Stimulated activated naive CD8-positive, alpha-beta T cell treated with anti-CD3 and anti-CD28 coated beads, Interleukin-15, amount 100 ng/mL, for 72 hours (primary cell): Measurements from ENCODE around the gene NFATC1.

Experiments used
- ATAC-seq: fragments of 150-1000 bp; cut with Tn5 transposase; 2 replicates; pipeline ENCODE4 v1.10.0; 2021; ENCODE audit warnings: mild to moderate bottlenecking, moderate library complexity
- DNase-seq, 2 donors: peaks; one replicate each; pipeline ENCODE4 v3.0.0; 2021 to 2022
- H3K27ac Mint-ChIP-seq, 2 donors: one replicate each; pipeline ENCODE4 v1.8.0; 2022; ENCODE audit warnings: mild to moderate bottlenecking in 2 of 2, mixed read lengths in 2 of 2, moderate library complexity in 2 of 2
- H3K27me3 Mint-ChIP-seq: one replicate; pipeline ENCODE4 v1.8.0; 2022; ENCODE audit warnings: mixed read lengths
- H3K4me1 Mint-ChIP-seq: one replicate; pipeline ENCODE4 v1.8.0; 2022; ENCODE audit warnings: mild to moderate bottlenecking, mixed read lengths
- H3K4me3 Mint-ChIP-seq, 2 donors: one replicate each; pipeline ENCODE4 v1.8.0; 2022; ENCODE audit warnings: mild to moderate bottlenecking in 2 of 2, mixed read lengths in 2 of 2, moderate library complexity in 1 of 2
- H3K9me3 Mint-ChIP-seq, 2 donors: one replicate each; pipeline ENCODE4 v1.8.0; 2022; ENCODE audit warnings: mixed read lengths in 2 of 2

Gene NFATC1

DNA sequence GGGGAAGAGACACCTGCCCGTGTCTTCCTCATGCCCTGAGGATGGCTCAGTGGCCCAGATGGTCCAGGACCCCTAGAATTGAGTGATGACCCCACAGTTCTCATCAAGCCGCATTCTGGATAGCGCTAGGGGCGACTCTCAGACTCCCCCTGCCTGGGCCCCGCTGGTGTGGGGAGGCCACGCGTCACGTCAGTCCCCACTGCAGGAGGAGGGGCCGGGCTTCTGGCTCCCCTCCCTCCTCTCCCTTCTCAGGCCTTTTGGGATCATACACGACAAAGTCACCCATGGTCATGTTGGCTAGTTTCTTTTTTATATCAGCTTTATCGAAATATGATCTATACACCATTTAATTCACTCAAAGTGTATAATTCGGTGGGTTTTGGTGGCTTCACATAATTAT is 61.5 kb downstream of the NFATC1 start:
- Mint-ChIP-seq H3K27ac (peak overlapping the region in 1 of 2 donors; percentile 64), H3K4me3 (no peak overlapping the region), H3K4me1 (peaks cover 42% of the 10 kb centered on the region), H3K9me3 (no peaks in the 10 kb centered on the region), H3K27me3 (no peaks in the 10 kb centered on the region)
- DNase-seq, result no peak
- no peak for ATAC-seq

DNA sequence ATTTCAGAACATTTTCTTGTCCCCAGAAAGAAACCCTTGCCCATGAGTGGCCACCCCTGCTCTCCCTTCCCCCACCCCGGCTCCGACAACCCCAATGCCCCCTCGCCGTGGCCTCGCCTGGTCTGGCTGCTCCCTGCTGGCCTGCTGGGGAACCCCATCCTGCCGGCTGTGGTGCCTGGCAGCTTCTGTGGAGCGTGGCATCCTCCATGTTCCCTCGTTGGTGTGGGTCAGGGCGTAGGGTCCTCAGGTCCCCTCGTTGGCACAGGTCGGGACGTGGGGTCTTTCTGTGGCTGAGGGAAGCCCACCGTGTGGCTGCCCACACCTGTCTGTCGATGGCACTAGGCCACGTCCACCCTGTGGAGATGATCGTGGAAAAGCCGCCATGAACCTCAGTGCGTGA is 61.9 kb downstream of the NFATC1 start:
- ATAC-seq, result no peak
- peaks cover 40% of the 10 kb centered on the region for H3K4me1 Mint-ChIP-seq
- no peaks in the 10 kb centered on the region for H3K27me3 Mint-ChIP-seq
- no peak for DNase-seq
- no peak overlapping the region for H3K4me3 Mint-ChIP-seq
- H3K9me3 Mint-ChIP-seq, result no peaks in the 10 kb centered on the region
- H3K27ac Mint-ChIP-seq, result no peak overlapping the region

DNA sequence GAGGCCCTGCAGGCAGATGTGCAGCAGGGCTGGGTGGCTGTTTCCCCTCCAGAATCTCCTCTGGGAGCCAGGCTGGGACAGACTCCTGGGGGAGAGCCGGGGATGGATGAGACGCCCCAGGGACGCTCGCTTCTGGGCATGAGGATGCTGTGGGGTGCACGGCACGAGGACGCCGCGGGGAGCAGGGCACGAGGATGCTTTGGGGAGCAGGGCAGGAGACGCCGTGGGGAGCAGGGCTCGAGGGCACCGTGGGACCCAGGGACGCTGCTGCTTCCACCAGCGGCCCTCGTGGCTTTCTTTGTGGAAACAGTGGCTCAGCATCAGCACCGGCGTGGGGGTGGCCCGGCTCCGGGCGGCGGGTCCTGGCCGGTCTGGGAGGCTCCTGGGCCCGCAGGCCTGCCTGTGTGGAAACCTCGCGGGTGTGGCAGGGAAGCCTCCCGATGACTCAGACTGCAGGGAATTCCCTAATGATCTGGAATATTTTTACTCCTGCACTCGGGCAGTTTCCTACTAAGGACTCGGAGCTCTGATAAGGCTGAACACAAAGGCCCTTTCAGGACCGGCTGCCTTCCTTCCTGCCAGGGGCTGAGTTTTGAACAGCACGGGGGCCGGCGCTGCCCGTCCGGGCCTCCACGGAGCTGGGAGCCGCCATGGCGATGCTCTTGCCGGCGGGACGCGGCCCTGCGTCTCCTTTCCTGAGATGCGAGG is 62.6 kb downstream of the NFATC1 start:
- H3K27ac Mint-ChIP-seq, result no peak overlapping the region
- no peak for DNase-seq
- no peaks in the 10 kb centered on the region for H3K9me3 Mint-ChIP-seq
- H3K27me3 Mint-ChIP-seq, result no peaks in the 10 kb centered on the region
- no peak for ATAC-seq
- H3K4me3 Mint-ChIP-seq, result no peak overlapping the region
- H3K4me1 Mint-ChIP-seq, result peaks cover 39% of the 10 kb centered on the region

- Mint-ChIP-seq H3K4me3 (no peak overlapping the region), H3K9me3 (no peaks in the 10 kb centered on the region), H3K4me1 (peaks cover 42% of the 10 kb centered on the region), H3K27me3 (no peaks in the 10 kb centered on the region), H3K27ac (peak overlapping the region; percentile 59 to 94)
- no peak for DNase-seq
- ATAC-seq, result no peak
Observed at GRCh38 chr18:79458917-79459803, 63.4 kb downstream of the NFATC1 start.

GRCh38 chr18:79459946-79460480 is 64.3 kb downstream of the NFATC1 start:
- Mint-ChIP-seq H3K27ac (peak overlapping the region; percentile 59 to 94), H3K9me3 (no peaks in the 10 kb centered on the region), H3K4me3 (no peak overlapping the region), H3K27me3 (no peaks in the 10 kb centered on the region), H3K4me1 (peaks cover 45% of the 10 kb centered on the region)
- DNase-seq, result no peak
- ATAC-seq, result no peak

- Mint-ChIP-seq H3K4me1 (peaks cover 52% of the 10 kb centered on the region), H3K9me3 (no peaks in the 10 kb centered on the region), H3K27ac (peak overlapping the region; percentile 42 to 94), H3K27me3 (no peaks in the 10 kb centered on the region), H3K4me3 (no peak overlapping the region)
- ATAC-seq (peak; percentile 13), DNase-seq (no peak)
Observed at GRCh38 chr18:79460481-79461300, 65.0 kb downstream of the NFATC1 start.

DNA sequence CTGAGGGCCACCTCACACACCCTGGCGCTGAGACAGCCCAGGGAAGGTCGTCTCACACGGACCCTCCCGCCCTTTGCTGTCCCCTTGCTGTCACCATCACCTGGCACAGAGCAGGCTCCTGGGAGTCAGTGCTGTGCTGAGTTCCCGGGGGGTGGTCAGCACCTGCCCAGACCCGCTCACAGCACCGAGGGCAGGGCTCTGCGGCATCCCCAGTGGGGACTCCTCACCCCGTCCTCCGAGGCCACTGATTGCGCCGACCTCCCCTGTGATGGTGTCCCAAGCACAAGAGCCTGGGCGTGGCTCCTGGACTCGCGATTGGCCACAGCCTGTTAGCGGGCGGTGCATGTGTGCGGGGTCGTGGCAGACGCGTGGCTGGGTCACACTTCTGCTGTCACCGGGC is 65.9 kb downstream of the NFATC1 start:
- no peak for ATAC-seq
- H3K4me1 Mint-ChIP-seq, result peaks cover 54% of the 10 kb centered on the region
- DNase-seq, result no peak
- no peaks in the 10 kb centered on the region for H3K9me3 Mint-ChIP-seq
- H3K27ac Mint-ChIP-seq, result peak overlapping the region in 1 of 2 donors; percentile 89
- no peak overlapping the region for H3K4me3 Mint-ChIP-seq
- H3K27me3 Mint-ChIP-seq, result no peaks in the 10 kb centered on the region

GRCh38 chr18:79463424-79463960 is 67.8 kb downstream of the NFATC1 start:
- H3K4me1 Mint-ChIP-seq, result peaks cover 56% of the 10 kb centered on the region
- H3K4me3 Mint-ChIP-seq, result no peak overlapping the region

GRCh38 chr18:79465392-79465991 is 69.8 kb downstream of the NFATC1 start:
- Mint-ChIP-seq H3K4me3 (peak overlapping the region in 1 of 2 donors; percentile 15), H3K27ac (peak overlapping the region in 1 of 2 donors; percentile 27), H3K9me3 (no peaks in the 10 kb centered on the region), H3K4me1 (peaks cover 48% of the 10 kb centered on the region), H3K27me3 (no peaks in the 10 kb centered on the region)
- ATAC-seq, result peak; percentile 14
- DNase-seq, result no peak

More at GRCh38 chr18:79463424-79463960, 67.8 kb downstream of the NFATC1 start:
- DNase-seq (no peak), ATAC-seq (peak; percentile 23)
- Mint-ChIP-seq H3K27me3 (no peaks in the 10 kb centered on the region), H3K27ac (peak overlapping the region in 1 of 2 donors; percentile 42), H3K9me3 (no peaks in the 10 kb centered on the region)

DNA sequence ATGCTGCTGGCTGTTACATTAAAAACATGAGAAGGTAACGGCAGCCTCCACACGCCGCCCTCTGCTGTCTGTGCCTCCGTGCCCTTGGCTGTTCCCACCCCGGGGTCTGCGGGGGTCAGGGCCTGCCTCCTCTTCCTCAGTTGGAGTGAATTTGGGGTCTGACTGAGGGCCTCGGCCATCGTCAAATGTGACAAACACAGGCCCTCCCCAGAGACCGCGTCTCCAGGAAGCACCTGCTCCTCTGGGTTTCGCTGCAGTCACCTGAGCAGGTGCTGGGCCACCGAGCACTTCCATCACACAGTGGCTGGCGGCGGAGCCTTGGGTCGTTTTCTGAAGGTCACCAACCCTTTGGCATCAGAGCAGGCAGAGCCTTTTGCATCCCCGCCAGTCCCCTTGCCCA is 70.9 kb downstream of the NFATC1 start:
- H3K9me3 Mint-ChIP-seq, result no peaks in the 10 kb centered on the region
- H3K4me3 Mint-ChIP-seq, result no peak overlapping the region
- peaks cover 52% of the 10 kb centered on the region for H3K4me1 Mint-ChIP-seq
- ATAC-seq (no peak), DNase-seq (no peak)
- H3K27ac Mint-ChIP-seq, result peak overlapping the region in 1 of 2 donors; percentile 33
- no peaks in the 10 kb centered on the region for H3K27me3 Mint-ChIP-seq

GRCh38 chr18:79467126-79467525 is 71.4 kb downstream of the NFATC1 start:
- Mint-ChIP-seq H3K4me1 (peaks cover 52% of the 10 kb centered on the region), H3K27me3 (no peaks in the 10 kb centered on the region), H3K4me3 (no peak overlapping the region), H3K9me3 (no peaks in the 10 kb centered on the region), H3K27ac (peak overlapping the region in 1 of 2 donors; percentile 71)
- DNase-seq (no peak), ATAC-seq (no peak)

- Mint-ChIP-seq H3K27ac (peak overlapping the region in 1 of 2 donors; percentile 75), H3K4me1 (peaks cover 51% of the 10 kb centered on the region), H3K27me3 (no peaks in the 10 kb centered on the region), H3K9me3 (peaks cover 0 to 7% of the 10 kb centered on the region in 2 donors), H3K4me3 (no peak overlapping the region)
- DNase-seq (no peak), ATAC-seq (no peak)
Observed at GRCh38 chr18:79468119-79468789, 72.5 kb downstream of the NFATC1 start.

DNA sequence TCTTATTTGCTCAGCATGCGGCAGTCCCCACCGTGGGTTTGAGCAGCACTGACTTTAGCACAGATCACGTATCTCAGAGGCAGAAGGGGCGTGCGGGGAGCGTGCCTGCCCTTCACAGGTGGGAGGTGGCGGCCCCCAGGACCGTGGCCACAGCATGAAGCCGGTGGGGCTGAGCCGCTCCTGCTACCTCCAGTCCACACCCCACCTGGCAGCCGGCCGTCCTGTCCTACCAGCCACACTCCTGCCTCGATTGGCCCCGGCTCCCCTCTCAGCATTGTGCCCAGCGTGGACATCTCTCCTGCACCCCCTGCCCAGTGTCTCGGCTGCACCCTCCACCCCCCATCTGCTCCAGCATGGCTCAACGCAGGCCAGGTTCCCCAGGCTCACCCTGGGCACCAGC is 73.6 kb downstream of the NFATC1 start:
- Mint-ChIP-seq H3K4me3 (no peak overlapping the region), H3K9me3 (peaks cover 0 to 7% of the 10 kb centered on the region in 2 donors), H3K4me1 (peaks cover 45% of the 10 kb centered on the region), H3K27me3 (no peaks in the 10 kb centered on the region), H3K27ac (peak overlapping the region in 1 of 2 donors; percentile 72)
- ATAC-seq (peak; percentile 5), DNase-seq (no peak)
